Measurements from ENCODE around the gene MAD1L1.

The MAD1L1 gene

DNA sequence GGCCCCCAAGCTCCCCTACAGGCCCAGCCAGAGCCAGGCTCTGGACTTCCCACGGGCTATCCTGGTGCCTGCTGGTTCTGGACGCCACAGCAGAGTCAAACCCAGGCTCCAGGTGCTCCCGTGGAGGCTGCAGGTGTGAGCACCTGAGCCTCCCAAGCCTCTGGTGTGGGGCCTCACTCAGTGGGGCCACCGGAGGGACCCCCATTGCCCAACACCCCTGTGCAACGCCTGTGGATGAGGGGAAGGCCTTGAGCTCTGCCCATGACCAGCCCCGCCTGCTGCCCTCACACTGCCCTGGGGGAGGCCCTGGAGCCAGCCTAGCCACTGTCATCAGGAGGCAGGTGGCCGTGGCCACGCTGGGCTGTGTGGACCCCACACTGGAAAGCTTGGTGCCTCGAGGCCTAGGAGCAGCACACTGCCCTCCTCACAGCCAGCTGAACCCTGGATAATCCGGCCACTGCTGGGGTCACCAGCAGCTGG lies 229.3 kb downstream of the MAD1L1 start:
- ATAC-seq (ENCODE audit: insufficient read depth, low read depth) = no peak
- no peaks in the 10 kb centered on the region for H3K27me3 ChIP-seq (ENCODE audit: insufficient read depth, low read length, poor library complexity)
- no peak overlapping the region for H2AFZ ChIP-seq (ENCODE audit: low read depth, low read length)
- H3K79me2 ChIP-seq (ENCODE audit: insufficient read depth, low read length) = no peaks in the 10 kb centered on the region
- H3K9me3 ChIP-seq (ENCODE audit: insufficient read depth, low read length, severe bottlenecking) = no peaks in the 10 kb centered on the region
- H4K20me1 ChIP-seq (ENCODE audit: insufficient read depth, low read length) = peaks cover 9% of the 10 kb centered on the region
- H3K4me1 ChIP-seq (ENCODE audit: insufficient read depth, low read length) = no peaks in the 10 kb centered on the region
- peaks cover 35% of the 10 kb centered on the region for H3K36me3 ChIP-seq (ENCODE audit: insufficient read depth, low read length)
- no peak overlapping the region for H3K9ac ChIP-seq (ENCODE audit: low read depth, low read length)
- 0 out of 2 replicates have a peak overlapping the region, but pooled peaks have one; percentile 27 for H3K27ac ChIP-seq (ENCODE audit: low read length)
- no peak overlapping the region for H3K4me3 ChIP-seq (ENCODE audit: low read depth in 1 of 2, low read length in 2 of 2)
- no peak overlapping the region for H3K4me2 ChIP-seq (ENCODE audit: insufficient read depth, low read length)
- no peak for DNase-seq
- TF ChIP-seq EZH2 (IDR thresholded peaks at IDR 0.05; ENCODE audit: borderline replicate concordance, low read depth, low read length, severe bottlenecking) = no peak
- no peak for TF ChIP-seq CTCF (IDR thresholded peaks at IDR 0.05; ENCODE audit: borderline replicate concordance, extremely low read depth, low read length, poor library complexity, severe bottlenecking)

DNA sequence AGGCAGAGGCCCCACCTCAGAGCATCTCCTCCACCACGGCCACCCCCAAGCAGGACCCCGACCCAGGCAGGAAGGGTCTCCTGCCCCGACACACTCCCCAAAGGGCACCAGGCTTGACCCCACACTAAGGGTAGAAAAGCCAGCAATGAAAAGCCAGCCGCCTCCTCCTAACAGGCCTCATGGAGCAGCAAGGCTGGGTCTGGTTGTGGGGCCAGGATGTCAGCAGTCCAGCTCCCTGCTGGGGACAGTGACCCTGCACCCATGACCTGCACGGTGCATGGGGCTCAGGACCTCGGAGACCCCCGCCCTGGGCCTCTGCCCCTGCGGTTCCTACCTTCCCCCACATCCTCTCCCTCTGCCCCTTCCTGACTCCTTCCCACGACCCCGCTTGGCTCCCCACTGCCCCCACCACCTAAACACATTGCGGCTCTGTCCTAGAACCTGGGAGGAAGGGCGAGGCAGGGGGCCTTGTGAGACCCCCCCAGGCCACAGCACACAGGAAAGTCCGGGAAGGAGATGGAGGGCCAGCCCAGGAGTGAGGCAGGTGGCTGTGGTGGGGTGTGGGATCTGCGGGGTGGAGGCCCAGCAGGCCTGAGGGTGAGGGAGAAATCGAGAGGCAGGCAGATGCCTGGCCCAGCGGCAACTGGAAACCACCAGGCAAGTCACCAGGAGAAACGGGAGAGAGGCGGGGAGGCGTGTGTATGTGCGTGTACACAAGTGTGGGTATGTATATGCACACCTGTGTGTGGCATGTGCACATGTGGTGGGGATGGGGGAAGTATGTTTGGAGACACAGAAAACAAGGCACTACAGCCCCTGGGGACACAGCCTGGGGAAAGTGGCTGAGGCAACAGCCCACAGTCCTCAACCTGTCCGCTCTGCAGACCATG lies 229.9 kb downstream of the MAD1L1 start:
- ATAC-seq (ENCODE audit: insufficient read depth, low read depth) (no peak), DNase-seq (no peak)
- Histone ChIP-seq H3K4me3 (ENCODE audit: low read depth in 1 of 2, low read length in 2 of 2) (no peak overlapping the region), H3K36me3 (ENCODE audit: insufficient read depth, low read length) (peaks cover 31% of the 10 kb centered on the region), H3K9ac (ENCODE audit: low read depth, low read length) (no peak overlapping the region), H3K79me2 (ENCODE audit: insufficient read depth, low read length) (no peaks in the 10 kb centered on the region), H3K27me3 (ENCODE audit: insufficient read depth, low read length, poor library complexity) (no peaks in the 10 kb centered on the region), H4K20me1 (ENCODE audit: insufficient read depth, low read length) (peaks cover 9% of the 10 kb centered on the region), H3K9me3 (ENCODE audit: insufficient read depth, low read length, severe bottlenecking) (no peaks in the 10 kb centered on the region), H3K4me2 (ENCODE audit: insufficient read depth, low read length) (no peak overlapping the region), H3K27ac (ENCODE audit: low read length) (0 out of 2 replicates have a peak overlapping the region, but pooled peaks have one; percentile 27), H2AFZ (ENCODE audit: low read depth, low read length) (no peak overlapping the region), H3K4me1 (ENCODE audit: insufficient read depth, low read length) (no peaks in the 10 kb centered on the region)
- TF ChIP-seq EZH2 (IDR thresholded peaks at IDR 0.05; ENCODE audit: borderline replicate concordance, low read depth, low read length, severe bottlenecking) = no peak
- TF ChIP-seq CTCF (IDR thresholded peaks at IDR 0.05; ENCODE audit: borderline replicate concordance, extremely low read depth, low read length, poor library complexity, severe bottlenecking) = no peak

DNA sequence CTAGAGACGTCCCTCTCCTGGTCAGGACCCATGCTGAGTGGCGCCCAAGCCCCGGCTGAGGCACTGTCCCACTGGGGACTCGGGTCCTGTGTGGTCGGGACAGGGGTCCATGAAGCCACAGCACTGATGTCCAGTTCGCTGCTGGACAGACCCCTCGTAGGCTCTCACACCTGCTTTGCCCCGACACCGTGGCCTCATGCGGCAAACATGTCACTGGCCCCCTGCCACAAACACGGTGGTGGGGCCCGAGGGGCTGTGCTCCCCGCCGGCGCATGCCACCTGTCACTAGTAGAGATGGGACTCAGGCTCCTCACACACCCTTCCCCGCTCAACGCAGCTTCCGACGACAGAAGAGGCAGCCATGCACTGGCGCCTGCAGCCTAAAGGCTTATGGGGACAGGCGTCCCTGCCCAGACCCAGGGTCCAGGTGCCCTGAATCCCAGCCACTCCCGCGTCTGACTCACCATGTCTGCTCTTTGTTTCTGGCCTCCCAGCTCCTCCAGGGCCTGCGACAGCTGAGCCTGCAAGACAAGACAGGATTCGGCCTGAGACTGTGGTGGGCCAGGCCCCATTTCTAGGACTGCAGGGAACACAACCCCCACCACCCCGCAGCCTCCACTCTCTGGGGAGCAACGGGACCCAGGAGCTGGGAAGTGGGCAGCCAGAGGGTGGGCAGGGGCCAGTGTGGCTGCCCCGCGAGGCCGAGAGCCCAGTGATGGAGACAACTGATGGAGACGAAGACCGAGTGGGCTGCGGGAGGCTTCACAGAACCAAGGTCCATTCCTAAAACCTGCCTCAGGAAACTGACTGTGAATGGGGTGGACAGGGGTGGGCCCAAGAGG lies 230.9 kb downstream of the MAD1L1 start:
- H3K27ac ChIP-seq (ENCODE audit: low read length) = 0 out of 2 replicates have a peak overlapping the region, but pooled peaks have one; percentile 26
- H3K9me3 ChIP-seq (ENCODE audit: insufficient read depth, low read length, severe bottlenecking) = no peaks in the 10 kb centered on the region
- TF ChIP-seq EZH2 (IDR thresholded peaks at IDR 0.05; ENCODE audit: borderline replicate concordance, low read depth, low read length, severe bottlenecking) (no peak), CTCF (IDR thresholded peaks at IDR 0.05; ENCODE audit: borderline replicate concordance, extremely low read depth, low read length, poor library complexity, severe bottlenecking) (no peak)
- H3K9ac ChIP-seq (ENCODE audit: low read depth, low read length) = no peak overlapping the region
- no peak for ATAC-seq (ENCODE audit: insufficient read depth, low read depth)
- no peak overlapping the region for H3K4me2 ChIP-seq (ENCODE audit: insufficient read depth, low read length)
- no peak overlapping the region for H3K4me3 ChIP-seq (ENCODE audit: low read depth in 1 of 2, low read length in 2 of 2)
- H4K20me1 ChIP-seq (ENCODE audit: insufficient read depth, low read length) = peaks cover 9% of the 10 kb centered on the region
- no peaks in the 10 kb centered on the region for H3K27me3 ChIP-seq (ENCODE audit: insufficient read depth, low read length, poor library complexity)
- DNase-seq = no peak
- no peaks in the 10 kb centered on the region for H3K4me1 ChIP-seq (ENCODE audit: insufficient read depth, low read length)
- no peaks in the 10 kb centered on the region for H3K79me2 ChIP-seq (ENCODE audit: insufficient read depth, low read length)
- H2AFZ ChIP-seq (ENCODE audit: low read depth, low read length) = no peak overlapping the region
- H3K36me3 ChIP-seq (ENCODE audit: insufficient read depth, low read length) = peaks cover 27% of the 10 kb centered on the region

Data from DND-41 (cell line).